ENCODE measurements around the gene MAPK7. TPM values are rescaled to one million over a fixed set of nuclear protein-coding genes. Genes with fewer than 3 reads are reported as not detected.
A peak's percentile ranks its signal among the peaks of the same experiment; 100 is the strongest.
"Not testable (repeated sequence)": the region's sequence is repeated elsewhere in the genome, so short reads cannot be mapped to it uniquely, and the experiment has no call there.

Gene MAPK7
- total RNA-seq, 1 donor from 2014 or later = 13.9 TPM

- intact Hi-C loops (cut with DNase I) = no loop called here
- DNase-seq (no peak), ATAC-seq (ENCODE audit: poor library complexity) (no peak)
Measured at GRCh38 chr17:19341641-19342610, 36.4 kb upstream of the MAPK7 start.

GRCh38 chr17:19342611-19343255, 35.6 kb upstream of the MAPK7 start:
- no peak for DNase-seq
- intact Hi-C loops (cut with DNase I) = no loop called here
- ATAC-seq (ENCODE audit: poor library complexity) = no peak

GRCh38 chr17:19343256-19343630, 35.1 kb upstream of the MAPK7 start:
- DNase-seq (no peak), ATAC-seq (ENCODE audit: poor library complexity) (no peak)
- intact Hi-C loops (cut with DNase I) = no loop called here

GRCh38 chr17:19343671-19344151, 34.6 kb upstream of the MAPK7 start:
- no peak for ATAC-seq (ENCODE audit: poor library complexity)
- intact Hi-C loops (cut with DNase I) = no loop called here
- DNase-seq = no peak

- intact Hi-C loops (cut with DNase I) = no loop called here
- ATAC-seq (ENCODE audit: poor library complexity) (no peak), DNase-seq (no peak)
Measured at GRCh38 chr17:19344311-19345066, 33.8 kb upstream of the MAPK7 start.

- DNase-seq = no peak
- ATAC-seq (ENCODE audit: poor library complexity) = no peak
- intact Hi-C loops (cut with DNase I) = no loop called here
Measured at GRCh38 chr17:19345067-19345460, 33.2 kb upstream of the MAPK7 start.

GRCh38 chr17:19345486-19346350, 32.6 kb upstream of the MAPK7 start:
- DNase-seq (no peak), ATAC-seq (ENCODE audit: poor library complexity) (no peak)
- intact Hi-C loops (cut with DNase I) = no loop called here

- DNase-seq (peak; percentile 83), ATAC-seq (ENCODE audit: poor library complexity) (peak; percentile 58)
- intact Hi-C loops (cut with DNase I) = no loop called here
Measured at GRCh38 chr17:19346351-19347255, 31.7 kb upstream of the MAPK7 start.

GRCh38 chr17:19347323-19348080, 30.8 kb upstream of the MAPK7 start:
- no peak for ATAC-seq (ENCODE audit: poor library complexity)
- intact Hi-C loops (cut with DNase I) = no loop called here
- no peak for DNase-seq

- ATAC-seq (ENCODE audit: poor library complexity) (no peak), DNase-seq (no peak)
- intact Hi-C loops (cut with DNase I) = no loop called here
Measured at GRCh38 chr17:19348081-19348650, 30.1 kb upstream of the MAPK7 start.

GRCh38 chr17:19348806-19349205, 29.5 kb upstream of the MAPK7 start:
- no peak for ATAC-seq (ENCODE audit: poor library complexity)
- no peak for DNase-seq
- intact Hi-C loops (cut with DNase I) = no loop called here

- DNase-seq; ATAC-seq (ENCODE audit: poor library complexity): not testable (repeated sequence)
Measured at GRCh38 chr17:19353401-19353800, 24.9 kb upstream of the MAPK7 start.

GRCh38 chr17:19354748-19355147, 23.6 kb upstream of the MAPK7 start:
- intact Hi-C loops (cut with DNase I) = no loop called here
- ATAC-seq (ENCODE audit: poor library complexity) = no peak
- no peak for DNase-seq

More at GRCh38 chr17:19353401-19353800, 24.9 kb upstream of the MAPK7 start:
- intact Hi-C loops (cut with DNase I) = not testable (repeated sequence)

- ATAC-seq (ENCODE audit: poor library complexity) (no peak), DNase-seq (no peak)
- intact Hi-C loops (cut with DNase I) = no loop called here
Measured at GRCh38 chr17:19357351-19357750, 20.9 kb upstream of the MAPK7 start.

- ATAC-seq (ENCODE audit: poor library complexity) = no peak
- intact Hi-C loops (cut with DNase I) = no loop called here
- no peak for DNase-seq
Measured at GRCh38 chr17:19357761-19358160, 20.5 kb upstream of the MAPK7 start.

GRCh38 chr17:19359151-19359550, 19.1 kb upstream of the MAPK7 start:
- no peak for ATAC-seq (ENCODE audit: poor library complexity)
- no peak for DNase-seq
- intact Hi-C loops (cut with DNase I) = no loop called here

Measured in Right ventricle myocardium superior (tissue), 1 donor.